ENCODE results near the gene ACTL8.

- TF ChIP-seq TAF1 (IDR thresholded peaks at IDR 0.05; ENCODE audit: borderline replicate concordance, low read depth, low read length): no peak
- TF ChIP-seq POLR2AphosphoS5 (IDR thresholded peaks at IDR 0.05; ENCODE audit: low read depth, low read length): no peak
Observed at GRCh38 chr1:17862121-17862520, 107.0 kb downstream of the ACTL8 start.
